Hematopoietic multipotent progenitor cell treated with erythropoietin and hydrocortisone succinate and interleukin-3 and kit ligand, for 4 days (in vitro differentiated cells): ENCODE data around the gene WASF3.
A peak's percentile ranks its signal among the peaks of the same experiment; 100 is the strongest.
"Not testable (repeated sequence)": the region's sequence is repeated elsewhere in the genome, so short reads cannot be mapped to it uniquely, and the experiment has no call there.

Experiments
- DNase-seq: peaks from one replicate; pipeline ENCODE4 v3.0.0-alpha.2; 2015

Gene WASF3

DNA sequence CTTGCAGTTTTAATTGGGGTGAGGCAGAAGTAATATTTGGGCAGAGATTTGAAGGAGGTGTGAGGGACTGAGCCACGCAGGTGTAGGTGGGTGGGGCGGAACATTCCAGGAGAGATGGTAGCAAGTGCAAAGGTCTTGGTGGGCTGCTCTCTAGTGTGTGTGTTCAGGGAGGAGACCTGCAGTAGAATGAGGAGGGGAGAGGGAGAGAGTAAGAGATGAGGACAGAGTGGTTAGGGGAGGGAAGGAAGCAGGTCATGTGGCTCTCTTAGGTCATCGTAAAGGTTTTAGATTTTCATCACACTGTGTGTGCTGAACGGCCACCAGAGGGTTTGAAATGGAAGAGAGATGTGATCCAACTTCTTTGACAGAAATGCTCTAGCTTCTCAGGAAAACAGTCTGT is 33.5 kb downstream of the WASF3 start:
- peak; percentile 13 for DNase-seq

GRCh38 chr13:26591672-26592071 is 34.2 kb downstream of the WASF3 start:
- no peak for DNase-seq

DNA sequence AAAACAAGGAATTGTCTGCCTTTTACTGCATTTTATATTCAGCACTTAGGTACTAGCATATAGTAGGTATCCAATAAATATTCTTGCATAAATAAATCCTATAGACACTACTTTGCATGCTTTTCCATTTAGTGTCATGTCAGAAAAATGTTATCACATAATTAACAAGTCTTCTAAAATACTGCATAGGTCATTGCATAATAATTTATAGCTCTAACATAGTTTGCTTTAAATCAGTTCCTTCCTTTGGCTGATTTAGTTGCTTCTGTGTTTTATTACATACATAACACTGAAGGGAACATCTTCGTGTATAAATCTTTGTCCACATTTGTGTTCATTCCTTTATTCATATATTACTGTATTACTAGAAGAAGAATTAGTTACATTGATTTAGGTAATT is 36.2 kb downstream of the WASF3 start:
- DNase-seq = no peak

GRCh38 chr13:26594363-26594762 is 36.9 kb downstream of the WASF3 start:
- no peak for DNase-seq

DNA sequence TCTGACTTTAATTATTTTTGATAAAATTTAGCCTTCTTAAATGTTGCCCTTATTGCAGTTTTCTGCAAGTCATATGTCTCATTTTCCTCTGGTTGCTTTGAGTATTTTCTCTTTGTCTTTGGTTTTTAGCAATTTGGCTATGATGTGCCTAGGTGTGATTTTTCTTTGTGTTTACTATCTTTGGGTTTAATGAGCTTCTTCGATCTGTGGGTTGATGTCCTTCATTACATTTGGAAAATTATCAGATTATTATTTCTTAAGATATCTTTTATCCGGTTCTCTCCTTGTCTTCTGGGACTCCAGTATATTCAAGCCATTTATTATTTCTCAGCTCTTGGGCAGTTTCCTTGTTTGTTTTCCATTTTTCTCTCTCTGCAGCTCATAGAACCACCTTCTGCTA is 39.0 kb downstream of the WASF3 start:
- DNase-seq = no peak

GRCh38 chr13:26599403-26599802 is 41.9 kb downstream of the WASF3 start:
- peak; percentile 10 for DNase-seq

- no peak for DNase-seq
These were observed 42.4 kb downstream of the WASF3 start for GRCh38 chr13:26599860-26600259.

DNA sequence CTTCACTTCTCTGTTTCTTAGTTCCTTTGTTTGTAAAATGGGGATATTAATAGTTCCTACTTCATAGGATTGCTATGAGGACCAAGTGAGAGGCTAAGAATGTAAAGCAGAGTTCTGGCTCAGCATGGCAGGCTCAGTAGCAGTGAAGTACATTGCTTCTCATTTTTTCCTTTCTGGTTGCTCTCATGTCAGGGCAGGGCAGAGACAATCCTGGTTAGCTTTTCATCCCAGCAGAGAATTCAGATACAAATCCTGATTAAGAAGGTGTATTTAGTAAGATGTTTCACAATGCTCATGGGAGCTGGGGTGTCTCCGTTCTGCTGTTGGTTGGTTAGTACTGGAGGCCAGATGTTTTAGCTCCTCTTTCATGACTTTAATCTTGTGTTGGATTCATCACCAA is 42.9 kb downstream of the WASF3 start:
- no peak for DNase-seq

DNA sequence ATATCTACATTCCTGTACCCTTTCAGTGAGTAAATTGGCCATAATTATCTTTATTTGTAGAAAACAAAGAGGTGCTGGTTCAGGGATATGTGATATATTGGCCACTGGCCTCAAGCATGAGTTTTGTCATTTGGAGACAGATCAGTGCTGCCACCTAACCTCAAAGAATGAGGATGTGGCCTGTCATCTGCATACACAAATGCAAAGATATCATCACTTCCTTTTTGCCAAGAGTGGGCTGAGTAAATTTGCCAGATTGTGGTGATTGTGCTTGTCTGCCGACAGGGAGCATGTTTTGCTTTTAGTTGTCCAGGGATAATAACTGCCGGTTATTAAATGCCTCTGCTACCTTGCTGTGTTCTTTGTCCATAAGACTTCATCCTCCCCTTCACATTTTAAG is 44.2 kb downstream of the WASF3 start:
- DNase-seq = peak; percentile 87

DNA sequence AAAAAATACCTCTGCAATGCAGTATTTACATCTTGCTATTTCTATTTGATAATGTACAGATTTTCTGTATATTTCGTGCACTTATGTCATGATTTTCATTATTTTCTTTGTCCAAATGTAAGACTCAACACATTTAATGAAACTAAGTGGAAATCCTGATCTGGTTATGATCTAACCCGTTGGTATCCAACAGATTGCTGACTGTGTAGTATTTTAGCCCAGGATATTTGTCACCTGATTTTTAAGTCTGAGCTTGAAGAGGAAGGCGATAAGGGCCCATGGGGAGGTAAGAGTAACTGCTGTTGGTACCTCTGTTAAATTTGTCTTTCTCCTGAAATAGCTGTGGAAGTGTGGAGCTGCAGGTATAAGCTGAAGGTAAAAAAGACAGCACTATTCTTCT is 45.3 kb downstream of the WASF3 start:
- DNase-seq = no peak

- no peak for DNase-seq
These were observed 47.5 kb downstream of the WASF3 start for GRCh38 chr13:26604784-26605545.

DNA sequence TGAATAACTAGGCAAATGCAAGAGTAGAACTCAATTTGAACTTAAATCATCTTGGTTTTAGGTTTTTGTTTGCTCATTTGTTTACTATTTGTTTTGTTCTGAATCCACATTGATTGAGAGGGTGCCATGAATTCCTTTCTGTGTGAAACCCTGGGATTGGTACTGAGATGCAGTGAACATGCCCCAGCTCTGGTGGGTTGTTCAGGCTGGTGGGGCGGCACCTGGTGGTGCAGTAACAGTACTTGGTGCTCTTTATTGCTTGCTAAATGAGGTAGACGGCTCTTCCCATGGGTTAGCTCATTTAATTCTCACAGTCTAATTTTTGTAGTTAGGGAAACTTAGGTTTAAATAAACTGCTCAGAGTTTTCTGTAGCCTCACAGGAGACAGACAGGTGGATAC is 48.4 kb downstream of the WASF3 start:
- no peak for DNase-seq

DNA sequence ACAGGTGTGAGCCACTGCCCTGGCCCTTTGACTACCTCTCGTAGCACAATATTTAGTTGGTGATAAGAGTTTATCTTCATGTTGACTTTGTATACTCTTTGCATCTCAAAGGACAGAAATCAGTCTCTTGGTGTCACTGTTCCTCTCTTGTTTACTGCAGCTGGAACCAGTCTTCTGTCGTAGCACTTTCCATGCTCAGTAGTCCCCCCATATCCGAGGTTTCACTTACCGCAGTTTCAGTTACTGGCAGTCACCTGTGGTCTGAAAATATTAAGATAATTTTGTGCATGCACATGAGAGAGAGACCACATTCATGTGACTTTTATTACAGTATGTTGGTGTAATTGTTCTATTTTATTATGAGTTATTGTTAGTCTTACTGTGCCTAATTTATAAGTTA is 49.1 kb downstream of the WASF3 start:
- DNase-seq = peak; percentile 59

GRCh38 chr13:26614721-26615120 is 57.2 kb downstream of the WASF3 start:
- no peak for DNase-seq

GRCh38 chr13:26616126-26616525 is 58.6 kb downstream of the WASF3 start:
- DNase-seq = peak; percentile 19

DNA sequence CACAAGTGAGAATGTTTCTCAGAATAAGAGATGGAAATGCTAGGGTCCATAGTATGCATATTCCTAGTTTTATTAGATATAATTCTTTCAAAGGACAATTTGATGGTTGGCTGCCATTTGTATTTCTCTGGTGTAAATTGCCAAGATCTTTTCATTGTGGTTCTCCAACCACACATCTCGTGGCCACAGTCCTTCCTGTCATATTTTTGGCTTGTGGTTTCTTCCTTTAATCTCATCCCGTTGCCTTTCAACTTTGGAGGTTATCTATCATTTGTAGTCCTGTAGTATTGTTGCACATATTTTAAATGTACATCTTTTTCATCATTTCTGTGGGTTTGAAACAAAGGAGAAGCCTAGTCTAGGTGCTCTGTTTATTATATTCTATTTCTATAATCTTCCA is 61.2 kb downstream of the WASF3 start:
- peak; percentile 88 for DNase-seq

DNA sequence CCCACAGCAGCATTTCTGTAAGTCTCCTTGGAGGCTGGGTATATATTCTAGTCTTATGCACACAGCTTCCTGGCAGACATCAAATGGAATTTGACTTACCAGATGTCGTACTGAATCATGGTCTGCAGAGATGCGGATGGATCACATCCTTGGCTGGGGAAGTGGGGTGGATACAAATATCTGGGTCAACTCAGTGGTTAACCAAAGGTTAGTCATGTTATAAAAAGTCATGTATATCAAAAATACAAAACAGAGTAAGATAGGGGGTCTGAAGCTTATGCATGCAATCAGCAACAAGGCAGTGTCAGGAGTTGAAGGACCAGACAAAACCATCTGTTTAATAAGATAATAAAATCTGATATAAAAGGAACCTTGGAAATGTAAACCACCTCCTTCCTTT is 61.9 kb downstream of the WASF3 start:
- peak; percentile 70 for DNase-seq

DNA sequence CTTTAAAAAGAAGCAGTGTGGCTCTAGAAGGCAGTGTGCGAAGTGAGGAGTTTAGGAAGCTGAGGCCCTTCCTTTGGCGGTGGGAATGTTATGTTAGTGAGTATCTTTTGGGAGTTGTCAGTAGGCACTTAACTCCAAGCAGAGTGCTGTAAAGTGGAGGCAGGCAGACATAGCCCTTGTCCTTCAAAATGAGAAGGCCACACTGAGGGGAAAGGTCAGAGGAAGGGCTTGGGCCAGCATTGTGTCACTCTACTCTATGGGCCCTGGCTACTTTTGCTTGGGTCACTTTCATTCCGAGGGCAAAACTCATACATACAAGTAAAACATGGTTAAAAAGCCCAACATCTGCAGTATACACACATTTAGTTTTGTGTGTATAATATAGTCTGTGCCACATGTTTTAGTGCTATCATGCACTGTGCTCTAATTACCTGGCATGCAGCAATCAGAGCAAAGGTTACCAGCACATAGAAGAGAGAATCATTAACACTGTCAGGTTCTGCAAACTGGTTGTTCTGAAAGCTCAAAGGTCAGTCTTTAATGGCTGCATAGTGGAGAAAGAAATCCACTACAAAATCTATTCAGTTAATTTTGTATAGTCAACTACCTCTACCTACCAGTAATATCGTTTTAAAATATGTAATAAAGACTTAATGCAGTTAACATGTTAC is 64.4 kb downstream of the WASF3 start:
- DNase-seq = no peak

DNA sequence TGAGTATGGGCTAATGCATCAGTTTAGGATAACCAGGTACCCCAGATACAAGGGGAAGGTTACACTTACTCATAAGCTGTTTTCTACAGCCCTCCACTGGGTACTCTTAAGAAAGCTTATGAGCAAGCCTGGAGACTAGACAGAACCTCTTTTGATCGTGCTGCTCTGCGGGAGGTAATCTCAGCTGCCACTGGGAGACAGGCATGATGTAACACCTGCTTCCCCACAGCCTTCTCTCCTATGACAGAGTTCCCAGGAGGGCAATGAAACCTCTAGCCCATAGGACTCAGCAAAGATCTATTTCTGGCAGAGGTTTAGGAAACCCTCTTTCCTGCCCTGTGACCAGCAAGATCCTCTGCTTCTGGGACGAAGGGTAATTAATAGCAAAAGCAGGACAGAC is 65.6 kb downstream of the WASF3 start:
- no peak for DNase-seq

DNA sequence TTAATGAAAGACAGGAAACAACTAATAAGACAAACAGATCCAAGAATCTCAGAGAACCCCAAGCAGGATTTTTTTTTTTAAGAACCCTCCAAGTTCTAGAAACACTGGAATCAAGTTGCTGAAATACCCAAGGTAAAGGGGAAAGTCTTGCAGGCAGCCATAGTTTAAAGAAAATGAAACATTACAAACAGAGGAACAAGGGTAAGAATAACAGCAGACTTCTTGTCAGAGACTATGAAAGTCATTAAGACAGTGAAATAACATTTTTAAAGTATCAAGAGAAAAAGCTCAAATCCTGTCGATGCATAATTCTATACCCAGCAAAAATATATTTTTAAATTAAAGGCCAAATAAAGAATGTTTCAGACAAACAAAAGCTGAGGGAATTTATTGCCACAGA is 67.1 kb downstream of the WASF3 start:
- DNase-seq = no peak

- no peak for DNase-seq
These were observed 68.8 kb downstream of the WASF3 start for GRCh38 chr13:26626271-26626670.

GRCh38 chr13:26628706-26629105 is 71.2 kb downstream of the WASF3 start:
- peak; percentile 74 for DNase-seq

DNA sequence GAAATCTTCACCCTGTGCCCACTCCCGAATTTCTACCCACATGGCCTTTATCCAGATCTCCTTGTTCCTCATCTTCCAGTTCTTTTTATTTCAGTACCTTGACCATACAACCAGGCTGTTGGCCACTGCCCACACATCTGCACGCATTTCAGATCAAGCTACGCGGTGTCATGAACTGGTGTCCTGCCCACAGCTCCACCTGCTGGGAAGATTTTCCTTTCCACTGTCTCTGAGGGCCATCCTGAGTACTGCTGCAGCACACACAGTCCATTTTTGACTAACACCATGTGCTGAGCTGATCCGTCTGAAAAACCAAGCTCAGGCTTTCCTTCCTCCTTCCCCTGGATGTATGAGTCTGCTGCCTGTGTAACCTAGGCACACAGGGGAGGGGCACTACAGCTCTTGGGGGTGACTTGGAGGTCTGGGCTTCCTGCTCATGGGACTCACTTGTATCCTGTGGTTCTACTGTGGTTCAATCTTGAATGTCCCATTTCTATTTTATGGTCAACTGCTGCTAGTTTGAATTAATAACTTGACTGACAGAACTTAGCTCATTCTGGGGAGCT is 71.9 kb downstream of the WASF3 start:
- peak; percentile 51 for DNase-seq

DNA sequence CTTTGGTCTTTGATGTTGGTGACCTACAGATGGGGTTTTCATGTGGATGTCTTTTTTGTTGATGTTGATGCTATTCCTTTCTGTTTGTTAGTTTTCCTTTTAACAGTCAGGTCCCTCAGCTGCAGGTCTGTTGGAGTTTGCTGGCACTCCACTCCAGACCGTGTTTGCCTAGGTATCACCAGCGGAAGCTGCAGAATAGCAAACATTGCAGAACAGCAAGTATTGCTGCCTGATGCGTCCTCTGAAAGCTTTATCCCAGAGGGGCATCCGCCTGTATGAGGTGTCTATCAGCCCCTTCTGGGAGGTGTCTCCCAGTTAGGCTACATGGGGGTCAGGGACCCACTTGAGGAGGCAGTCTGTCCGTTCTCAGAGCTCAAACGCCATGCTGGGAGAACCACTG is 78.2 kb downstream of the WASF3 start:
- not testable (repeated sequence) for DNase-seq
